Epithelial cell of prostate (primary cell): ENCODE measurements around the gene DES.

Experiments used
- DNase-seq: peaks from one replicate; pipeline ENCODE4 v3.0.0-alpha.2; 2011; ENCODE audit warnings: low read depth, low spot score
- H3K27ac ChIP-seq: fragments of 450-650 bp; 2 replicates; pipeline ENCODE4 v1.5.1; 2017; ENCODE audit warnings: mild to moderate bottlenecking

DES gene

DNA sequence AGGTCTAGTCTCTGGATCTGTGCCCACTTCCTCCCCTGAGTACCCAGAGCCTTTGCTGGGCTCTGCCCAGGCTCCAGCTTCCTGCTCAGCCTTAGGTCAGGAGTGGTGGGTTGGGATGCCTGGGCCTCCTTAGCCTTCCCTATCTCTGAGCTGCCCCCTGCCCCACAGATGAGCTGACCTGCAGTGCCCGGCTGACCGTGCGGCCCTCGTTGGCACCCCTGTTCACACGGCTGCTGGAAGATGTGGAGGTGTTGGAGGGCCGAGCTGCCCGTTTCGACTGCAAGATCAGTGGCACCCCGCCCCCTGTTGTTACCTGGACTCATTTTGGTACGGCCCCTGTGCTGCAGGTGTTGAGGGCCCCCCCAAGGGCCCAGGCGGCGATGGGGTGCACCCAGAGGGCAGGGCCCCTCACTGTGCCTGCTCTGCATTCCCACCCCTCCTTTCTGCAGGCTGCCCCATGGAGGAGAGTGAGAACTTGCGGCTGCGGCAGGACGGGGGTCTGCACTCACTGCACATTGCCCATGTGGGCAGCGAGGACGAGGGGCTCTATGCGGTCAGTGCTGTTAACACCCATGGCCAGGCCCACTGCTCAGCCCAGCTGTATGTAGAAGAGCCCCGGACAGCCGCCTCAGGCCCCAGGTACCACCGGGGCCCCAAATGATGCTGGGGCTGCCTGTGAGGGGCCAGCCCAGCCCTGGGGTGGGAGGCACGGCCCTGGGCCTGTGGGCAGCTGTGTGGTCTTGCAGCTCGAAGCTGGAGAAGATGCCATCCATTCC lies 50.4 kb downstream of the DES start:
- DNase-seq, result no peak
- no peak overlapping the region for H3K27ac ChIP-seq

DNA sequence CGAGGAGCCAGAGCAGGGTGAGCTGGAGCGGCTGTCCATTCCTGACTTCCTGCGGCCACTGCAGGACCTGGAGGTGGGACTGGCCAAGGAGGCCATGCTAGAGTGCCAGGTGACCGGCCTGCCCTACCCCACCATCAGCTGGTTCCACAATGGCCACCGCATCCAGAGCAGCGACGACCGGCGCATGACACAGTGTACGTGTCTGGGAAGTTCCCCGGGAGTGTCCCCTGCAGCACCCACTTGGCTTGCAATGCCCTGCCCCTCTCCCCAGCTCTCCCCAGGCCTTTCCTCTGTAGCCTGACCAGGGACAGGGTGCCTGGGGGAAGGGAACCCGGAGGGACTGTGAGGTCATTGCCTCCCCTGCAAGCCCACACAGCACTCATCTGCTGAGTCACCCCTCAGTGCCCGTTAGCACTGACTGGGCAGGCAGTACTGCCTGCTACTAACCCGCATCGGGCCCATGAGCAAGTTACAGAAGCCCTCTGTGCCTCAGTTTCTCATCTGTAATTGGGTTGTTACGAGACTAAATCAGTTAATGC lies 51.1 kb downstream of the DES start:
- H3K27ac ChIP-seq, result no peak overlapping the region
- DNase-seq, result peak; percentile 31

DNA sequence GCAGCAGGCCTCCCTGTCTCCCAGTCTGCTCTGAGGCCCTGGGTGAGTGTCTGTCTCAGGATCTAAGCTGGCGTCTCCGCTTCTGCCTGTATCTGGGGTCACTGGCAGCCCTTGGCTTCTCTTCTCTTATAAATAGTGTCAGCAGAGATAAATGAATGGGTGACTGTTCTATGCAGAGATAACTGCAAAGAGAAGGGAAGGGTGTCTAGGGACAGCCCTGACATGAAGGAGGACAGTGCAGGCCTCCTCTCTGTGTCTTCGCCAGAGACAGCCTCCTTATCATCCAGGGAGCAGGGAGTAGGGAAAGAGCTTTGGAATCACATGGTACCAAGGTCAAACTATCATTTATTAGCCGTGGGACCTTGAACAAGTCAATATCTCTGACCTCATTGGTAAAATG lies 52.3 kb downstream of the DES start:
- no peak for DNase-seq

DNA sequence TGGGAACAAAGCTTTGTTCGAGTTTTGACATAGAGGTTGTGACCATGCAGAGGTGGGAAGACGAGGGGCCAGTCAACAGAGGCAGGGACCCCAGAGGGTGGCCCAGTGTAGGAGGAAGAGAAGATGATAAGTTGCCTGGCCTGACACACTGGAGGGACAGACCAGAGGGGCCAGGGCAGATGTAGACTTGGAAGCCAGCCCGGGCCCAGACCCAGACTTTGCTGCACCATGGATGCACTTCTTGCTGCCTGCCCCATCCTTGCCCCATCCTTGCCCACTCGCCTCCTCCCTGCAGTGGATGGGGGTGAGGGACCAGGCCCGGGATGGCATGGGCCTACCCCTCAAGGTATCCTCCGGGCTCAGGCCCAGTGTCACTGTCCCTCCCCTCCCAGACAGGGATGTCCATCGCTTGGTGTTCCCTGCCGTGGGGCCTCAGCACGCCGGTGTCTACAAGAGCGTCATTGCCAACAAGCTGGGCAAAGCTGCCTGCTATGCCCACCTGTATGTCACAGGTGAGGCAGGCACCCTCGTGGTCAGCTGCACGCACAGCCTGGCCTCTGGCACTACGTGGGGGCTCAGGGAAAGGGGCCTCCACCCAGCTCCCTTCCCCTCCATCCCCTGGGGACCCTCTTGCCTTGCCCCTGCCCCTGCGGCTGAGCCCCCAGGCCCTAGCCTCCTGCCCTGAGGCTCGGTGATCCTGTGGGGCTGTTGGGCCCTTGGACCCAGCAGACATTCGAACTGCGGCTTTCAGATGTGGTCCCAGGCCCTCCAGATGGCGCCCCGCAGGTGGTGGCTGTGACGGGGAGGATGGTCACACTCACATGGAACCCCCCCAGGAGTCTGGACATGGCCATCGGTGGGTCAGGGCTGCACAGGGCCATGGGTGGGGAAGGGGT lies 53.5 kb downstream of the DES start:
- H3K27ac ChIP-seq, result no peak overlapping the region

More for the DNA sequence above, 52.3 kb downstream of the DES start:
- H3K27ac ChIP-seq, result no peak overlapping the region

DNA sequence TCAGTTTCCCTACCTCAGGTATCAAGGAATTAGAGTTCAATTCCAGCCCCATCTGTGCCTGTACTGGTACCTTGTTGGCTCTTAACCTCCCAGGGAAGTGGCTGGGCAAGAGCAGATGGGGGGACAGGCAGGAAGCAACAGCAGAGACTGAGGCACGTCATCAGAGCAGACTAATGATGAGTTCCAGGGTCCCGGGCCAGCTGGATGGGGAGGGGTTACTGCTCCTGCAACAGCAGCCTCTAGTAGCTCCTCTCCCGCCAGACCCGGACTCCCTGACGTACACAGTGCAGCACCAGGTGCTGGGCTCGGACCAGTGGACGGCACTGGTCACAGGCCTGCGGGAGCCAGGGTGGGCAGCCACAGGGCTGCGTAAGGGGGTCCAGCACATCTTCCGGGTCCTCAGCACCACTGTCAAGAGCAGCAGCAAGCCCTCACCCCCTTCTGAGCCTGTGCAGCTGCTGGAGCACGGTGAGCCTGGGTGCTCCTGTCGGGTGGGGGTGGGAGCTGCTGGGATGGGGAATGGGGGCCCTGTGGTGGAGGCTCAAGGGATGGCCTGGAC lies 54.5 kb downstream of the DES start:
- H3K27ac ChIP-seq, result no peak overlapping the region
- DNase-seq, result no peak

More for the DNA sequence above, 53.5 kb downstream of the DES start:
- DNase-seq, result no peak

DNA sequence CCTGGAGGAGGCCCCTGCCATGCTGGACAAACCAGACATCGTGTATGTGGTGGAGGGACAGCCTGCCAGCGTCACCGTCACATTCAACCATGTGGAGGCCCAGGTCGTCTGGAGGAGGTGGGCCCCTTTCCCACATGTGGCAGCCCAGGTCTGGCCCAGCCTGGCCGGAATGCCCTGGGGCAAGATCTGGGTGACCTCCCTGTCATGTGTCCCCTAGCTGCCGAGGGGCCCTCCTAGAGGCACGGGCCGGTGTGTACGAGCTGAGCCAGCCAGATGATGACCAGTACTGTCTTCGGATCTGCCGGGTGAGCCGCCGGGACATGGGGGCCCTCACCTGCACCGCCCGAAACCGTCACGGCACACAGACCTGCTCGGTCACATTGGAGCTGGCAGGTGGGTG lies 55.3 kb downstream of the DES start:
- DNase-seq, result no peak
- H3K27ac ChIP-seq, result no peak overlapping the region

DNA sequence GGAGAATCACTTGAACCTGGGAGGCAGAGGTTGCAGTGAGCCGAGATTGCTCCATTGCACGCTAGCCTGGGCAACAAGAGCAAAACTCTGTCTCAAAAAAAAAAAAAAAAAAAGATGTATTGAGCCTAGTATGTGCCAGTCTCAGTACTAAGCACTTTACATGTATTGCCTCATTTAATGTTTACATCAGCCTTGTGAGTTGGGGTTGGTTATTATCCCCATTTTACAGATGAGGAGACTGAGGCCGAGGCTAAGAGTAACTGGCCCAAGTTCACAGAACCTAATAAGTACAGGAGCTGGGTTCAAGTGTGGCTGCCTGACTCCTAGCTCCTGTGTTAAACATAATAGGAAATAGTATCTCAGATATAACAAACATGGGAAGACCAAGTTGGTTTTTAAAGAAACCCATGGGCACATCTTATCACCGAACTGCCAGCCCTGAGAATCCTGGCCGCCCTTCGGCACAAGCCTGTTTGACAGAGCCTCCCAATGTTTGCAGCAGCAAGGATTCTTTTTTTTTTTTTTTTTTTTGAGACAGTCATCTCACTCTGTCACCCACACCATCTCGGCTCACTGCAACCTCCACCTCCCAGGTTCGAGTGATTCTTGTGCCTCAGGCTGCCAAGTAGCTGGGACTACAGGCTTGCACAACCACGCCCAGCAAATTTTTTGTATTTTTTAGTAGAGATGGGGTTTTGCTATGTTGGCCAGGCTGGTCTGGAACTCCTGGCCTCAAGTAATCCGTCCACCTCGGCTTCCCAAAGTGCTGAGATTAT lies 56.3 kb downstream of the DES start:
- no peak overlapping the region for H3K27ac ChIP-seq
- DNase-seq, result no peak

DNA sequence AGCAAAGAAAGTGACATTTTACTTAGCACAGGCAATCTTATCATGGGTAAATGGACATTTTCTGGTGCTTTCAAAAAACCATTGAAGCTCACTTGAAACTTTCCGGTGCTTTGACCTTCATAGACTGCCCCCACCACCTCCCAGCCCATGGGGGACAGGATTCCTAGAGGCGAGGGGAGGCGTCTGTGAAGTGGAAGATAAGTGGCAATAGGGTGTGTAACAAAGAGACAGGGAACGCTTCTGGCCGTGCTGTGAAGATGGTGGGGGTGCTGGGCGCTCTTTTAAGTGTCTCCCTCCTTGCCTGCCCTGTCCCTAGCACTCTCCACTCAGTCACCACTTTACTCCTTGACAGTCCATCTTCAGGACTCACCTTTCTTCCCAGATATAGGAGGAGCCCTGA lies 57.1 kb downstream of the DES start:
- DNase-seq, result no peak
- H3K27ac ChIP-seq, result no peak overlapping the region

DNA sequence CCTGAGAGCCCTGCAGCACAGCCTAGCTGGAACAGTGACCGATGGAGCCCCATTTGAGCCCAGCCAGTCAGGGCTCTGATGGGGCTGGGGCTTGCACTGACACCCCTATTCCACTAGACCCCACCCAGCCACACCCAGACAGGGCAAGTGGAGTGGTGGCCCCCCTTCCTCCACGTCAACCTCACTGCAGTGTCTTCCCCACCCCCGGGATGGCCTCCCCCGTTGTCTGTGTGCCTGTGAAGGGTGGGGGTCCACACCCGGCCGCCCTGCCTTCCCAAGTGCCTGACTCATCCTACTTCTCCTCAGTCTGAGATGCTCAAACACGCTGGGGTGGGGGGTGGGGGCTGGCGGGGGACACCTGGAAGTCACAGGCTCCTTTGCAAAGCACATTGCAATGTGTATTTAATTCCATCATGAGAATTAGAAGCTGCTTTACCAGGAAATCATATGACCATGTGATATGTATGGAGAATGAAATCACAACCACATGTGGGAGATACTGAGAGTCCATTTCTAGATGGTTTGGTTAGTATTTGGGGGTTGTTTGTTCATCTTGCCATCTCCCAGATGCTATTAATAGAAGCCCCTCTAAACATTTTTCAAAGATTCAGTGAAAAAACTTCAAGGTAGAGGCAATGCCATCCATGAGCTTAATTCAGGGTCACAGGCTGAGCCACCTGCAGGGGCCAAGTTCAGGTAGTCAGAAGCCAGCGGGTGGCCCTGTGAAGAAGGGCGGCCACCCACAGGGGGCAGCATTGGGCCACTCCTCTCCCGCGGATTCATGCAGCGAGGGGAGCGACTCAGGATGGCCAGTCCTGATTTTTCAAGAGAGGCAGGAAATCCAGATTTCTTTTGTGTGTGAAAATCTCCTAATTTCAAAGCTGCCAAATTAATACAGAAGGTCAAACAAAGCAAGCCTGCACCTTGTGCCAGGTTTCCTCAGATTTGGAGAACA lies 57.8 kb downstream of the DES start:
- H3K27ac ChIP-seq, result no peak overlapping the region
- no peak for DNase-seq
